ENCODE results near the gene PEAK3. TPM values are rescaled to one million over a fixed set of nuclear protein-coding genes. Genes with fewer than 3 reads are reported as not detected.

Gene PEAK3
- total and polyA plus RNA-seq, 9 of the 15 experiments (the other 6 are each of a cell fraction or from before 2014, with no cell fraction given), result 0.07 to 0.40 TPM; not detected in 7

DNA sequence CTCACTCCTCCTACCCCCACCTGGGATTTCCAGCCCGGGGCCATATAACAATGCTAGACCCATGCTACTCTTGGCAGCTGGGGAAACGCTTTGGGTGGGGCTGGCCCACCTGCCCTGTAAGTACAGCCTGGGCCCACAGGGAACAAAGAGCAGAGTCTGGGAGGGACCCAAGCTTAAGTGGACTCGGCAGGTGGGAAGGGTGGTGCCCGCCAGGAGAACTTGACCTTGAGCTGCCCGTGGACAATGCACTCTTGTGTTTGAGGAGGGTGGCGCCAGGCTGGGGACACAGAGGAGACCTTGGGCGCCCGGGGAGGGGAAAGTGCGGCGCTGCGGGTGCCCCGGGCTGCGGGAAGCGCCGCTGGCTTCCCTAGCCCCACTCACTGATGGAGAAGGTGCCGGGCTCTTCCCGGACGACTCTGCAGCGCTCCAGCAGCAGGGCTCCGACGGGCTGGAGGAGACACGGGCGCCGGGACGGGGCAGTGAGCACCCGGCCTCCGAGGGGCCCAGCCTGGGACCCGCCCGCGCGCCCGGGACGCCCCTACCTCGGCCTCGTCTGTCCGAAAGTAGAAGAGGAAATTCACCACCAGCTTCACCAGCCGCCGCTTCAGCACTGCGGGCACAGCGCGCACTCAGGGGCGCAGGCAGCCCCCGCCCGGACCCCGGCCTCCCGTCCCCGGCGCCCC is 46.5 kb downstream of the PEAK3 start (continued):
- TF ChIP-seq, protein P1, sequence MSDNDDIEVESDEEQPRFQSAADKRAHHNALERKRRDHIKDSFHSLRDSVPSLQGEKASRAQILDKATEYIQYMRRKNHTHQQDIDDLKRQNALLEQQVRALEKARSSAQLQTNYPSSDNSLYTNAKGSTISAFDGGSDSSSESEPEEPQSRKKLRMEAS (CRISPR knock-in tag; IDR thresholded peaks at IDR 0.05), result 0 out of 2 replicates have a peak, but pooled peaks have one; percentile 37
- no peak for TF ChIP-seq MTA2 (IDR thresholded peaks at IDR 0.05; ENCODE audit: low read depth)
- no peak for TF ChIP-seq SMC3 (conservative IDR thresholded peaks at IDR 0.05; ENCODE audit: insufficient read depth, low read depth, low read length)
- TF ChIP-seq, protein P2, sequence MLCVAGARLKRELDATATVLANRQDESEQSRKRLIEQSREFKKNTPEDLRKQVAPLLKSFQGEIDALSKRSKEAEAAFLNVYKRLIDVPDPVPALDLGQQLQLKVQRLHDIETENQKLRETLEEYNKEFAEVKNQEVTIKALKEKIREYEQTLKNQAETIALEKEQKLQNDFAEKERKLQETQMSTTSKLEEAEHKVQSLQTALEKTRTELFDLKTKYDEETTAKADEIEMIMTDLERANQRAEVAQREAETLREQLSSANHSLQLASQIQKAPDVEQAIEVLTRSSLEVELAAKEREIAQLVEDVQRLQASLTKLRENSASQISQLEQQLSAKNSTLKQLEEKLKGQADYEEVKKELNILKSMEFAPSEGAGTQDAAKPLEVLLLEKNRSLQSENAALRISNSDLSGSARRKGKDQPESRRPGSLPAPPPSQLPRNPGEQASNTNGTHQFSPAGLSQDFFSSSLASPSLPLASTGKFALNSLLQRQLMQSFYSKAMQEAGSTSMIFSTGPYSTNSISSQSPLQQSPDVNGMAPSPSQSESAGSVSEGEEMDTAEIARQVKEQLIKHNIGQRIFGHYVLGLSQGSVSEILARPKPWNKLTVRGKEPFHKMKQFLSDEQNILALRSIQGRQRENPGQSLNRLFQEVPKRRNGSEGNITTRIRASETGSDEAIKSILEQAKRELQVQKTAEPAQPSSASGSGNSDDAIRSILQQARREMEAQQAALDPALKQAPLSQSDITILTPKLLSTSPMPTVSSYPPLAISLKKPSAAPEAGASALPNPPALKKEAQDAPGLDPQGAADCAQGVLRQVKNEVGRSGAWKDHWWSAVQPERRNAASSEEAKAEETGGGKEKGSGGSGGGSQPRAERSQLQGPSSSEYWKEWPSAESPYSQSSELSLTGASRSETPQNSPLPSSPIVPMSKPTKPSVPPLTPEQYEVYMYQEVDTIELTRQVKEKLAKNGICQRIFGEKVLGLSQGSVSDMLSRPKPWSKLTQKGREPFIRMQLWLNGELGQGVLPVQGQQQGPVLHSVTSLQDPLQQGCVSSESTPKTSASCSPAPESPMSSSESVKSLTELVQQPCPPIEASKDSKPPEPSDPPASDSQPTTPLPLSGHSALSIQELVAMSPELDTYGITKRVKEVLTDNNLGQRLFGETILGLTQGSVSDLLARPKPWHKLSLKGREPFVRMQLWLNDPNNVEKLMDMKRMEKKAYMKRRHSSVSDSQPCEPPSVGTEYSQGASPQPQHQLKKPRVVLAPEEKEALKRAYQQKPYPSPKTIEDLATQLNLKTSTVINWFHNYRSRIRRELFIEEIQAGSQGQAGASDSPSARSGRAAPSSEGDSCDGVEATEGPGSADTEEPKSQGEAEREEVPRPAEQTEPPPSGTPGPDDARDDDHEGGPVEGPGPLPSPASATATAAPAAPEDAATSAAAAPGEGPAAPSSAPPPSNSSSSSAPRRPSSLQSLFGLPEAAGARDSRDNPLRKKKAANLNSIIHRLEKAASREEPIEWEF (CRISPR knock-in tag; IDR thresholded peaks at IDR 0.05), result no peak
- TF ChIP-seq HNRNPH1 (optimal IDR thresholded peaks at IDR 0.05; ENCODE audit: low read depth, low read length), result no peak
- TF ChIP-seq SIRT6 (IDR thresholded peaks at IDR 0.05; ENCODE audit: low read depth, low read length), result no peak
- no peak for TF ChIP-seq ZNF121 (CRISPR knock-in tag; conservative IDR thresholded peaks at IDR 0.05)
- 0 out of 4 replicates have a peak, but pooled peaks of 1 of the 2 experiments have one; percentile 44 for TF ChIP-seq SIN3A (IDR thresholded peaks at IDR 0.05; ENCODE audit: borderline replicate concordance in 2 of 2, control insufficient read depth in 1 of 2, low read depth in 2 of 2, low read length in 2 of 2)
- TF ChIP-seq L3MBTL2 (IDR thresholded peaks at IDR 0.05), result no peak
- TF ChIP-seq EWSR1 (IDR thresholded peaks at IDR 0.05; ENCODE audit: borderline replicate concordance, low read depth, partially characterized antibody), result no peak
- TF ChIP-seq PTRF (tag; IDR thresholded peaks at IDR 0.05), result no peak
- TF ChIP-seq, protein P3, sequence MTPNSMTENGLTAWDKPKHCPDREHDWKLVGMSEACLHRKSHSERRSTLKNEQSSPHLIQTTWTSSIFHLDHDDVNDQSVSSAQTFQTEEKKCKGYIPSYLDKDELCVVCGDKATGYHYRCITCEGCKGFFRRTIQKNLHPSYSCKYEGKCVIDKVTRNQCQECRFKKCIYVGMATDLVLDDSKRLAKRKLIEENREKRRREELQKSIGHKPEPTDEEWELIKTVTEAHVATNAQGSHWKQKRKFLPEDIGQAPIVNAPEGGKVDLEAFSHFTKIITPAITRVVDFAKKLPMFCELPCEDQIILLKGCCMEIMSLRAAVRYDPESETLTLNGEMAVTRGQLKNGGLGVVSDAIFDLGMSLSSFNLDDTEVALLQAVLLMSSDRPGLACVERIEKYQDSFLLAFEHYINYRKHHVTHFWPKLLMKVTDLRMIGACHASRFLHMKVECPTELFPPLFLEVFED (CRISPR knock-in tag; conservative IDR thresholded peaks at IDR 0.05), result no peak
- TF ChIP-seq HEY1 (CRISPR knock-in tag; IDR thresholded peaks at IDR 0.05; ENCODE audit: borderline replicate concordance), result no peak
- TF ChIP-seq ZBTB7A (IDR thresholded peaks at IDR 0.05; ENCODE audit: borderline replicate concordance, control insufficient read depth, low read depth, low read length), result no peak
- TF ChIP-seq FOXM1 (IDR thresholded peaks at IDR 0.05; ENCODE audit: low read depth), result no peak
- no peak; the same call in 1 of the 2 replicates for TF ChIP-seq FOXM1 (CRISPR knock-in tag; IDR thresholded peaks at IDR 0.05; ENCODE audit: low read depth)
- TF ChIP-seq, protein P4, sequence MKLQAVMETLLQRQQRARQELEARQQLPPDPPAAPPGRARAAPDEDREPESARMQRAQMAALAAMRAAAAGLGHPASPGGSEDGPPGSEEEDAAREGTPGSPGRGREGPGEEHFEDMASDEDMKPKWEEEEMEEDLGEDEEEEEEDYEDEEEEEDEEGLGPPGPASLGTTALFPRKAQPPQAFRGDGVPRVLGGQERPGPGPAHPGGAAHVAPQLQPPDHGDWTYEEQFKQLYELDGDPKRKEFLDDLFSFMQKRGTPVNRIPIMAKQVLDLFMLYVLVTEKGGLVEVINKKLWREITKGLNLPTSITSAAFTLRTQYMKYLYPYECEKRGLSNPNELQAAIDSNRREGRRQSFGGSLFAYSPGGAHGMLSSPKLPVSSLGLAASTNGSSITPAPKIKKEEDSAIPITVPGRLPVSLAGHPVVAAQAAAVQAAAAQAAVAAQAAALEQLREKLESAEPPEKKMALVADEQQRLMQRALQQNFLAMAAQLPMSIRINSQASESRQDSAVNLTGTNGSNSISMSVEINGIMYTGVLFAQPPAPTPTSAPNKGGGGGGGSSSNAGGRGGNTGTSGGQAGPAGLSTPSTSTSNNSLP (IDR thresholded peaks at IDR 0.05; ENCODE audit: borderline replicate concordance, low read depth, low read length), result no peak
- no peak for TF ChIP-seq ZC3H11A (IDR thresholded peaks at IDR 0.05; ENCODE audit: low read depth, low read length)
- no peak for TF ChIP-seq ZNF436 (CRISPR knock-in tag; IDR thresholded peaks at IDR 0.05)
